Activated CD8-positive, alpha-beta memory T cell treated with anti-CD3 and anti-CD28 coated beads for 4 hours (primary cell): ENCODE measurements around the gene MS4A4A.

Experiments used
- DNase-seq, 2 donors: peaks; one replicate each; pipeline ENCODE4 v3.0.0-alpha.2; 2020; ENCODE audit warnings: low read depth in 2 of 2

MS4A4A gene

DNA sequence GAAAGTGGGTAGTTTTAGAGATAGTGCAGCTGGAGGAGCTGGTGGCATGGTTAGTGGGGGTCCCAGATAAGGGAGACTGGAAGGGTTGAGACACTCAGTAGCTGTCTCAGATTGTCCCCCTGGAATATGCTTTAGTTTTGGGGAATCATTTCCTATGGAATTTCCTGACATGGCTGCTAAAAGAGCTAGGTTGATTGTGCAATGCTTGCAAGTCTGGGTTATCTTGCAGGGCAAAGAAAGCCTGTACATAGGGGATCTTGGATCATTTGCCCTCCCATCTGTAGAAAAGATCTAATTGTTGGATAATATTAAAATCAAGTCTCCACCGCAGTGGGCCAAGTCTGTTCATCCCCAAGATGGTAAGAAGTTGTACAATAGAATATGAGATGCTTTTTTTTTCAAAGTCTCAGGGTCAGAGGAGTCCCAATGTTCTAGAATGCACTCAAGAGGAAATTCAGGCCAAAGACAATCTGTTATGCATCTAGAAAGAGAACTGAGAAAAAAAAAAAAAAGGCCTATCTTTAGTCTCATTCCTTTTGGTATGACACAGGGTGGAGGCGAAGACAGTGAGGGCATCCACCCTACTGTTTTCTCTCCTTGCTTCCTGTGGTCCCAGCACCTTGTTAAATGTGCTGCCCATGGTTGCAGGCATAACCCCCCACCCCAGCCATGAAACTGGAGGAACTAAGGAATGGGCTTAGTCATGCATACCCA, 66.8 kb downstream of the MS4A4A start:
- no peak for DNase-seq

DNA sequence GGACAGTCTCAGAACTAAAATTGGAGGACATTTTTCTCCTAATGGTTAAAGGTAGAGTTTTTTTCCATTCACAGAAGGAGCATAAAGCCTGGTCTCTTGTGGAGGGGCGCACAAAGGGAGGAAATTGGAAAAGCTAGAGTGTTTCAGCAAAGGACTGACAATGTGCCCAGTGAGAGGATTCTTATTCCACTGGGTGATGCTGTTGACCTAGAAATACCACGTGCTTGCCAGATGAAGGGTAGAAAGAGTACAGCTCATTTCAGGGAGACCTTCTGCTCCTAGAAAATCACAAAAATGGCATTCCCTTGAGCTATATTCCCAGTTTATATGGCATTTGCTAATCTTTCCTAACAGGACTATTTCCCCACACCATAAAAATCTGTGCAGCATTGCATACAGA, 67.7 kb downstream of the MS4A4A start:
- DNase-seq, result no peak

DNA sequence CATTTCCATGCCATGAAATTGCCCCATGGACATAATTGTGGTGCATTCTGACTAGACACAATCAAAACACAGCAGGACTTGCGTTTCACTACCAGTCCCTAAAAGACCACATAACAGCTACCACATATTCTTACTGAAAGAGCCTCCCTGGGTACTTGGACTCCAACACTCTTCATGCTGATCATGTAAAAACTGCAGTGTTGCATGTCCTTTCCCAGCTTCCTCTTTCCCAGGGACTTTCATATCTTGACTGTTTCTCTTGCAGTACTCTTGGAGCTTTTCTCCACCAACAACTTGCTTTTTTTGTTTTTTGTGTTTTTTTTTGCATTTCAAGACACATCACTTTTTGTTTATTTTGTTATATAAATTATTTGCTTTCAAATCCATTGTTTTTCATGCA, 69.5 kb downstream of the MS4A4A start:
- no peak for DNase-seq

DNA sequence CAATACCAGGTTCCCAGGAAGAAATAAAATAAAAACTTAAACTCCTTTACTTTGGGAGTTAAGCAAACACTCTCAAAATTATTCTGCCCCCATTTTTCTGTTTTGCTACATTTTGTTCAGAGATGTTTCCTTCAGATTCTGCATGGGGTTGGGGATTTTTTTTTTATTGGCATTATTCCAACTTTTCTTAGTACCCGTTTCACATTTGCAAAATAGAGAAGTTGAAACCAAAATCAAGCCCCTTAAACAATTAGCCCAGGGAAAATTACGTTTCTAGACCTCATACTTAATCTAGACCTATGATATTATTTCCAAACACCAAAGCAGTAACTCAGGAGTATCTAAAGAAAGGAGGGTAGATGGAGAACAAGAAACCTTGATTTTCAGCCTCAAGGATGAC, 77.3 kb downstream of the MS4A4A start:
- no peak for DNase-seq
